D721Med (cell line): ENCODE results near the gene LPIN1.

Source experiments
- DNase-seq: peaks from one replicate; pipeline ENCODE4 v3.0.0; 2011; ENCODE audit warnings: low spot score; ENCODE audit not compliant: insufficient read length
- FAIRE-seq: peaks from 2 replicates; lab custom pipeline; 2011; peaks lifted over from hg19 to GRCh38; lab: Jason Lieb, UNC
- TF ChIP-seq, protein P1 (sequence below): IDR thresholded peaks from 2 replicates; pipeline ENCODE4 v1.5.1; 2012; ENCODE audit warnings: mild to moderate bottlenecking, control low read depth; ENCODE audit not compliant: insufficient read depth; ENCODE audit errors: missing control alignments

The LPIN1 gene

DNA sequence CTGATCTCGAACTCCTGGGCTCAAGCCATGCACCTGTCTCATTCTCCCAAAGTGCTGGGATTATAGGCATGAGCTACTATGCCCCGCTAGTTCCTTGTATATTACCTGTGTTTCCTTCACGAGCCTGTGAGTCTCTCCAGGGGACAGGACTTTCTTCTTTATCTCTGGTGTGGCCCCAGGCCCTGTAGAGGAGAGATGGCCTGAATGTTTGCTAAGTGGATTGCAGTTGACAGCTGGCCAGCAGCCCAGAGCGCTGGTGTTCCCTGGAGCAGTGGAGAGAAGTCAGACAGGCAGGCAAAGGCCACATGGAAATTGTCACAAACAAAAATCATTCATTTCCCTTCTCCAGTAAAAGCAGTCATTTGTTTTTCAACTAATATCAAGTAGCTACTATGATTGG is 17.9 kb downstream of the LPIN1 start:
- TF ChIP-seq, protein P1, sequence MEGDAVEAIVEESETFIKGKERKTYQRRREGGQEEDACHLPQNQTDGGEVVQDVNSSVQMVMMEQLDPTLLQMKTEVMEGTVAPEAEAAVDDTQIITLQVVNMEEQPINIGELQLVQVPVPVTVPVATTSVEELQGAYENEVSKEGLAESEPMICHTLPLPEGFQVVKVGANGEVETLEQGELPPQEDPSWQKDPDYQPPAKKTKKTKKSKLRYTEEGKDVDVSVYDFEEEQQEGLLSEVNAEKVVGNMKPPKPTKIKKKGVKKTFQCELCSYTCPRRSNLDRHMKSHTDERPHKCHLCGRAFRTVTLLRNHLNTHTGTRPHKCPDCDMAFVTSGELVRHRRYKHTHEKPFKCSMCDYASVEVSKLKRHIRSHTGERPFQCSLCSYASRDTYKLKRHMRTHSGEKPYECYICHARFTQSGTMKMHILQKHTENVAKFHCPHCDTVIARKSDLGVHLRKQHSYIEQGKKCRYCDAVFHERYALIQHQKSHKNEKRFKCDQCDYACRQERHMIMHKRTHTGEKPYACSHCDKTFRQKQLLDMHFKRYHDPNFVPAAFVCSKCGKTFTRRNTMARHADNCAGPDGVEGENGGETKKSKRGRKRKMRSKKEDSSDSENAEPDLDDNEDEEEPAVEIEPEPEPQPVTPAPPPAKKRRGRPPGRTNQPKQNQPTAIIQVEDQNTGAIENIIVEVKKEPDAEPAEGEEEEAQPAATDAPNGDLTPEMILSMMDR, result no peak
- DNase-seq (no peak), FAIRE-seq (no peak)

- no peak for DNase-seq
- TF ChIP-seq, protein P1, result no peak
- FAIRE-seq, result no peak
Measured at GRCh38 chr2:11764920-11765319, 18.5 kb downstream of the LPIN1 start.

GRCh38 chr2:11765501-11765900 is 19.1 kb downstream of the LPIN1 start:
- no peak for DNase-seq
- TF ChIP-seq, protein P1, result no peak
- FAIRE-seq, result no peak

- TF ChIP-seq, protein P1, result no peak
- no peak for DNase-seq
- no peak for FAIRE-seq
Measured at GRCh38 chr2:11766016-11766415, 19.6 kb downstream of the LPIN1 start.

GRCh38 chr2:11767779-11768178 is 21.3 kb downstream of the LPIN1 start:
- DNase-seq (no peak), FAIRE-seq (no peak)
- TF ChIP-seq, protein P1, result no peak

DNA sequence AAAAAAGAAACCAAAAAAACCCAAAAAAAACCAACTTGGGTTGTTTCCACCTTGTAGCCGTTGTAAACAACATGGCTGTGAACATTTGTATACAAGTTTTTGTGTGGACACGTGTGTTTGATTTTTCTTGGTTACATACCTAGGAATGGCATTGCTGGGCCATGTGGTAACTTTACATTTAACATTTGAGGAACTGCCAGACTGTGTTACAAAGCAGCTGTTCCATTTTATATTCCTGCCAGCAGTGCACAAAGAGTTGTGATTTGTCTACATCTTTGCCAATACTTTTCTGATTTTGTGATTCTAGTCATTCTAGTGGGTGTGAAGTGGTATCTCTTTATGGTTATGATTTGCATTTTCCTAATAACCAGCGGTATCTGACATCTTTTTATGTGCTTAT is 22.5 kb downstream of the LPIN1 start:
- FAIRE-seq, result no peak
- DNase-seq, result no peak
- TF ChIP-seq, protein P1, result no peak

GRCh38 chr2:11769516-11769915 is 23.1 kb downstream of the LPIN1 start:
- no peak for FAIRE-seq
- TF ChIP-seq, protein P1, result no peak
- DNase-seq, result no peak
